Osteocyte (in vitro differentiated cells): Measurements from ENCODE around the gene GABBR1. TPM values are rescaled to one million over a fixed set of nuclear protein-coding genes. Genes with fewer than 3 reads are reported as not detected.

Experiments
- DNase-seq: peaks from one replicate; pipeline ENCODE4 v3.0.0; 2021; ENCODE audit warnings: mixed read lengths; ENCODE audit not compliant: unreplicated experiment; ENCODE audit errors: extremely low spot score
- H3K27ac Mint-ChIP-seq: one replicate; pipeline ENCODE4 v1.8.0; 2021; ENCODE audit warnings: mild to moderate bottlenecking, mixed read lengths; ENCODE audit not compliant: unreplicated experiment
- H3K27me3 Mint-ChIP-seq: one replicate; pipeline ENCODE4 v1.8.0; 2021; ENCODE audit warnings: mixed read lengths; ENCODE audit not compliant: unreplicated experiment
- H3K36me3 Mint-ChIP-seq: one replicate; pipeline ENCODE4 v1.8.0; 2021; ENCODE audit warnings: mixed read lengths; ENCODE audit not compliant: unreplicated experiment
- H3K4me1 Mint-ChIP-seq: one replicate; pipeline ENCODE4 v1.8.0; 2021; ENCODE audit warnings: mixed read lengths; ENCODE audit not compliant: unreplicated experiment
- H3K4me3 Mint-ChIP-seq: one replicate; pipeline ENCODE4 v1.8.0; 2021; ENCODE audit warnings: mild to moderate bottlenecking, moderate library complexity, mixed read lengths; ENCODE audit not compliant: unreplicated experiment
- H3K9me3 Mint-ChIP-seq: one replicate; pipeline ENCODE4 v1.8.0; 2021; ENCODE audit warnings: mixed read lengths; ENCODE audit not compliant: unreplicated experiment
- CTCF ChIP-seq: fragments of 200-600 bp; sonication (generic); IDR thresholded peaks from 2 replicates; pipeline ENCODE4 v1.5.0; 2021; ENCODE audit warnings: antibody characterized with exemption, mild to moderate bottlenecking, moderate library complexity
- total RNA-seq: library from RNA; stranded (reverse); gene quantifications from 2 replicates; pipeline ENCODE4 v1.2.1, GENCODE V29; 2021

Gene GABBR1
- total RNA-seq, 1 donor from 2014 or later: 93.6 TPM

- Mint-ChIP-seq H3K4me1 (peaks cover 69% of the 10 kb centered on the region), H3K27me3 (no peaks in the 10 kb centered on the region), H3K4me3 (peak overlapping the region; percentile 90), H3K27ac (peak overlapping the region; percentile 43), H3K36me3 (peaks cover 17% of the 10 kb centered on the region), H3K9me3 (no peaks in the 10 kb centered on the region)
- no peak for TF ChIP-seq CTCF
- DNase-seq: no peak
Observed at GRCh38 chr6:29626948-29627754, 5.8 kb downstream of the GABBR1 start.

- no peak for DNase-seq
- peaks cover 34% of the 10 kb centered on the region for H3K36me3 Mint-ChIP-seq
- peaks cover 51% of the 10 kb centered on the region for H3K4me1 Mint-ChIP-seq
- peak overlapping the region; percentile 47 for H3K27ac Mint-ChIP-seq
- no peaks in the 10 kb centered on the region for H3K9me3 Mint-ChIP-seq
- no peaks in the 10 kb centered on the region for H3K27me3 Mint-ChIP-seq
- TF ChIP-seq CTCF: no peak
- peak overlapping the region; percentile 9 for H3K4me3 Mint-ChIP-seq
Observed at GRCh38 chr6:29625337-29625930, 7.5 kb downstream of the GABBR1 start.

- peaks cover 42% of the 10 kb centered on the region for H3K4me1 Mint-ChIP-seq
- H3K27ac Mint-ChIP-seq: peak overlapping the region; percentile 74
- H3K36me3 Mint-ChIP-seq: peaks cover 41% of the 10 kb centered on the region
- peak overlapping the region; percentile 49 for H3K4me3 Mint-ChIP-seq
- no peak for TF ChIP-seq CTCF
- no peaks in the 10 kb centered on the region for H3K27me3 Mint-ChIP-seq
- no peak for DNase-seq
- no peaks in the 10 kb centered on the region for H3K9me3 Mint-ChIP-seq
Observed at GRCh38 chr6:29624520-29624961, 8.4 kb downstream of the GABBR1 start.

GRCh38 chr6:29620630-29621029 lies 12.4 kb downstream of the GABBR1 start:
- Mint-ChIP-seq H3K4me3 (no peak overlapping the region), H3K36me3 (peaks cover 50% of the 10 kb centered on the region), H3K27me3 (no peaks in the 10 kb centered on the region), H3K27ac (no peak overlapping the region), H3K4me1 (peaks cover 17% of the 10 kb centered on the region), H3K9me3 (no peaks in the 10 kb centered on the region)
- TF ChIP-seq CTCF: no peak
- DNase-seq: no peak

- Mint-ChIP-seq H3K36me3 (peaks cover 52% of the 10 kb centered on the region), H3K27me3 (no peaks in the 10 kb centered on the region), H3K9me3 (no peaks in the 10 kb centered on the region), H3K4me1 (peaks cover 7% of the 10 kb centered on the region), H3K4me3 (no peak overlapping the region), H3K27ac (no peak overlapping the region)
- no peak for DNase-seq
- no peak for TF ChIP-seq CTCF
Observed at GRCh38 chr6:29619578-29620160, 13.3 kb downstream of the GABBR1 start.
